K562 (cell line): Measurements from ENCODE around the gene SLC28A1. TPM values are rescaled to one million over a fixed set of nuclear protein-coding genes. Genes with fewer than 3 reads are reported as not detected.

ENCODE experiments used
- ATAC-seq: fragments of 200-7000 bp; cut with Tn5 transposase; 3 replicates; pipeline ENCODE4 v1.9.1; 2020; ENCODE audit warnings: moderate library complexity
- BruUV-seq: library from RNA; stranded (reverse); fragments of 400-500 nt; replicated peaks from 2 replicates; lab custom pipeline; 2021; lab: Mats Ljungman, UMichigan
- CTCF ChIA-PET: fragments of 300-600 bp; formaldehyde crosslinking; extraction: SDS; loops from one replicate; lab custom pipeline; 2021; ENCODE audit warnings: low intra/inter-chr PET ratio; lab: Yijun Ruan, JAX
- POLR2A ChIA-PET: fragments of 300-600, 350-650 bp; sonication (Branson Sonifier 250); formaldehyde crosslinking; extraction: SDS; loops from one replicate; lab custom pipeline; 2021; ENCODE audit warnings: antibody characterized with exemption, inconsistent platforms; lab: Yijun Ruan, JAX
- DNase-seq, 4 experiments: peaks; one replicate each; pipeline versions ENCODE4 v3.0.0 to v3.0.0-alpha.2; 2011 to 2018; ENCODE audit warnings: low spot score in 3 of 4, mixed read lengths in 3 of 4; ENCODE audit errors: extremely low read depth in 1 of 4
- FAIRE-seq: peaks from 2 replicates; lab custom pipeline; 2011; peaks lifted over from hg19 to GRCh38; lab: Jason Lieb, UNC
- H2AFZ ChIP-seq: 2 replicates; pipeline ENCODE4 v1.6.0; 2011; ENCODE audit warnings: low read depth, low read length, control low read depth, inconsistent platforms
- H3K27ac ChIP-seq: fragments of 200-600 bp; 3 replicates; pipeline ENCODE4 v1.8.0; 2011; ENCODE audit warnings: low read depth, mild to moderate bottlenecking, control low read depth, inconsistent platforms, low read length, moderate library complexity, mixed read lengths; ENCODE audit errors: extremely low read depth
- H3K27me3 ChIP-seq, 2 experiments: fragments of 300-600 bp in 1 of 2; 2 replicates in 1 of 2; 3 replicates in 1 of 2; pipeline versions ENCODE4 v1.6.0 to v1.8.0; 2011; ENCODE audit warnings: inconsistent platforms in 2 of 2, low read length in 2 of 2, mild to moderate bottlenecking in 1 of 2, mixed read lengths in 1 of 2, moderate library complexity in 1 of 2; ENCODE audit not compliant: control insufficient read depth in 2 of 2, insufficient read depth in 2 of 2
- H3K36me3 ChIP-seq: fragments of 300-600 bp; 3 replicates; pipeline ENCODE4 v1.8.0; 2011; ENCODE audit warnings: mild to moderate bottlenecking, low read length, inconsistent platforms; ENCODE audit not compliant: control insufficient read depth, insufficient read depth
- H3K4me1 ChIP-seq, 2 experiments: fragments of 200-600 bp in 1 of 2; replicated peaks in 1 of 2; 2 replicates in 1 of 2; 3 replicates in 1 of 2; pipeline versions ENCODE4 v1.5.1 to v1.8.0; 2011; ENCODE audit warnings: inconsistent platforms in 2 of 2, low read length in 2 of 2, mild to moderate bottlenecking in 1 of 2, mixed read lengths in 1 of 2, moderate library complexity in 1 of 2; ENCODE audit not compliant: control insufficient read depth in 2 of 2, insufficient read depth in 2 of 2
- H3K4me2 ChIP-seq: 2 replicates; pipeline ENCODE4 v1.6.1; 2011; ENCODE audit warnings: low read length, control low read depth, inconsistent platforms, mixed read lengths; ENCODE audit not compliant: insufficient read depth
- H3K4me3 ChIP-seq: fragments of 200-600 bp; sonication (generic), shearing (Covaris generic); 2 replicates; pipeline ENCODE4 v1.5.1; 2016; ENCODE audit warnings: control low read depth, inconsistent platforms
- H3K79me2 ChIP-seq: fragments of 200-600 bp; 3 replicates; pipeline ENCODE4 v1.8.0; 2011; ENCODE audit warnings: low read length, inconsistent platforms; ENCODE audit not compliant: control insufficient read depth, insufficient read depth
- H3K9ac ChIP-seq, 2 experiments: 2 replicates each; pipeline versions ENCODE4 v1.6.0 to v1.6.1; 2011; ENCODE audit warnings: low read depth in 2 of 2, low read length in 2 of 2, control low read depth in 1 of 2, inconsistent platforms in 1 of 2, mild to moderate bottlenecking in 1 of 2, mixed read lengths in 1 of 2; ENCODE audit not compliant: insufficient read depth in 1 of 2
- H3K9me1 ChIP-seq: one replicate; pipeline ENCODE4 v1.6.0; 2011; ENCODE audit warnings: inconsistent platforms, mild to moderate bottlenecking, low read length, moderate library complexity; ENCODE audit not compliant: control insufficient read depth, insufficient read depth
- H3K9me3 ChIP-seq: replicated peaks from 2 replicates; pipeline ENCODE4 v1.5.1; 2011; ENCODE audit warnings: low read depth, low read length, inconsistent platforms; ENCODE audit not compliant: control insufficient read depth, insufficient read depth
- H4K20me1 ChIP-seq: replicated peaks from 2 replicates; pipeline ENCODE4 v1.6.1; 2011; ENCODE audit warnings: low read length, inconsistent platforms, mixed read lengths; ENCODE audit not compliant: control insufficient read depth, insufficient read depth
- CXXC5 ChIP-seq: fragments of 250-450 bp; sonication (Bioruptor Pico); IDR thresholded peaks from 2 replicates; pipeline ENCODE4 v1.8.0; 2022; ENCODE audit warnings: inconsistent platforms, mild to moderate bottlenecking, moderate library complexity
- EP300 ChIP-seq: IDR thresholded peaks from 2 replicates; pipeline ENCODE4 v1.6.1; 2012; ENCODE audit warnings: low read length, improper control_type of control experiment
- FOS ChIP-seq: IDR thresholded peaks from 3 replicates; pipeline ENCODE4 v1.6.1; 2011; ENCODE audit not compliant: insufficient read length; ENCODE audit errors: extremely low read depth
- KHSRP ChIP-seq: fragments of 450-650 bp; IDR thresholded peaks from 2 replicates; pipeline ENCODE4 v1.6.1; 2017
- NFE2 ChIP-seq: IDR thresholded peaks from 2 replicates; pipeline ENCODE4 v1.6.1; 2014; ENCODE audit warnings: antibody characterized with exemption, low read depth
- PHF20 ChIP-seq: fragments of 450-650 bp; IDR thresholded peaks from 2 replicates; pipeline ENCODE4 v1.6.1; 2018; ENCODE audit not compliant: partially characterized antibody
- SIX5 ChIP-seq, 2 experiments: IDR thresholded peaks; 2 replicates each; pipeline ENCODE4 v1.6.1; 2011; ENCODE audit warnings: low read length in 2 of 2, borderline replicate concordance in 1 of 2, low read depth in 1 of 2, mild to moderate bottlenecking in 1 of 2, moderate library complexity in 1 of 2; ENCODE audit not compliant: insufficient read depth in 1 of 2
- TRIM28 ChIP-seq: fragments of 450-650 bp; IDR thresholded peaks from 2 replicates; pipeline ENCODE4 v1.6.1; 2017
- WGBS: fragments of 100-300 bp; shearing (Covaris generic); methylation state at CpG from one replicate; pipeline ENCODE4 v1.1.6; 2016; ENCODE audit warnings: low coverage, mixed read lengths; ENCODE audit not compliant: insufficient coverage; ENCODE audit errors: missing lambda C conversion rate; 5-methylcytosine and 5-hydroxymethylcytosine counted together
- in situ Hi-C: fragments of 300-500 bp; cut with MboI; formaldehyde crosslinking; loops from 4 replicates; pipeline ENCODE4 v1.15.0; 2018; ENCODE audit warnings: inconsistent platforms, mixed read lengths
- intact Hi-C: fragments of 100-400 bp; cut with micrococcal nuclease; formaldehyde crosslinking; loops from 2 replicates; pipeline ENCODE4 v1.14.2; 2022
- polyA plus RNA-seq, 8 experiments: library from polyadenylated mRNA; depleted of rRNA in 4 of 8; stranded (reverse) in 5 of 8; unstranded in 3 of 8; fragments of >200 nt; fragmentation: Nextera tagmentation in 2 of 8; fragmentation: Illumina TruSeq in 1 of 8; extraction: Ambion mirVana in 2 of 8; extraction: Trizol in 1 of 8; gene quantifications; 2 replicates each; pipeline versions ENCODE4 v1.2.1 to v1.2.3, GENCODE V29; 2011 to 2014; ENCODE audit warnings: inconsistent platforms in 1 of 8, missing spikeins in 1 of 8
- total RNA-seq, 7 experiments: library from RNA; depleted of rRNA in 6 of 7; stranded (reverse); fragments of >200 nt in 6 of 7; fragmentation: Illumina TruSeq in 2 of 7; extraction: Trizol in 2 of 7; gene quantifications; 2 replicates each; pipeline versions ENCODE4 v1.2.1 to v1.2.3, GENCODE V29; 2011 to 2021; ENCODE audit warnings: low replicate concordance in 1 of 7
- TF ChIP-seq, protein P1 (sequence below): fragments of 250-450 bp; sonication (Bioruptor Pico); IDR thresholded peaks from 2 replicates; pipeline ENCODE4 v1.9.0; 2021; ENCODE audit warnings: mild to moderate bottlenecking, inconsistent platforms
- TF ChIP-seq, protein P2 (sequence below): fragments of 150-350 bp; conservative IDR thresholded peaks from 2 replicates; pipeline ENCODE4 v1.6.1; 2014; ENCODE audit warnings: low read length
- TF ChIP-seq, protein P3 (sequence below): fragments of 250-450 bp; sonication (Bioruptor Pico); IDR thresholded peaks from 2 replicates; pipeline ENCODE4 v1.8.0; 2021; ENCODE audit warnings: borderline replicate concordance, mild to moderate bottlenecking, moderate library complexity; ENCODE audit not compliant: poor library complexity, severe bottlenecking
- TF ChIP-seq, protein P4 (sequence below): fragments of 250-450 bp; sonication (Bioruptor Pico); IDR thresholded peaks from 2 replicates; pipeline ENCODE4 v1.5.0; 2021; ENCODE audit warnings: mild to moderate bottlenecking, moderate library complexity
- TF ChIP-seq, protein P5 (sequence below): fragments of 450-650 bp; IDR thresholded peaks from 2 replicates; pipeline ENCODE4 v1.6.1; 2016; ENCODE audit warnings: missing biosample characterization, missing genetic modification characterization

SLC28A1 gene
- total and polyA plus RNA-seq, 9 of the 15 experiments (the other 6 are each of a cell fraction or from before 2014, with no cell fraction given): 0.04 TPM; not detected in 8

DNA sequence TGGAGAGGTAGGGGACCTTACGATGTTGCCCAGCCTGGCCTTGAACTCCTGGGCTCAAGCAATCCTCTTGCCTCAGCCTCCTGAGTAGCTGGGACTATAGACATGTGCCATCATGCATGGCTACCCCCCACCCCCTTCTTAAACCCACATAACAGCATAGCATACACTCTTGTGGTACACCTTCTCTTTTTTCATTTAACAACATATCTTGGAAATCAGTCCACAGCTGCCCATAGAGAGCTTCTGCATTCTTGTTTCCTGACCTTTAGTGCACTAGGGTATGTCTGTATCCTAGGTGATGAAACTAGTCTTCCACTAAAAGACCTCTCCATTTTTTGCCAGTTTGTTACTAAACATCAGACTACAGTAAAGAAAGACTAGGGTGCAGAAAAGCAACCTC, 33.0 kb downstream of the SLC28A1 start:
- no peak for DNase-seq
- Histone ChIP-seq H3K9ac (no peak overlapping the region), H3K4me1 (peaks cover 22 to 29% of the 10 kb centered on the region in 2 experiments), H3K36me3 (no peaks in the 10 kb centered on the region), H3K9me3 (no peaks in the 10 kb centered on the region), H4K20me1 (no peaks in the 10 kb centered on the region), H3K9me1 (no peaks in the 10 kb centered on the region), H2AFZ (no peak overlapping the region), H3K4me3 (no peak overlapping the region), H3K4me2 (no peak overlapping the region), H3K27ac (no peak overlapping the region), H3K27me3 (no peaks in the 10 kb centered on the region), H3K79me2 (no peaks in the 10 kb centered on the region)
- no peak for FAIRE-seq
- ChIA-PET CTCF (no interaction called here), POLR2A (interaction anchor here (0.6 to 1.3 kb wide), 3 partner anchors 11 to 296 kb away, joined by 3 to 5 read pairs (median 3); no protein-coding TSS in a partner anchor)
- in situ Hi-C loops (no loop called here), intact Hi-C loops (no loop called here)
- 8% methylated on average over 1 of the region's 1 CpG for WGBS
- ATAC-seq: no peak
- BruUV-seq: no TSS peak
- TF ChIP-seq SIX5 (IDR thresholded peaks at IDR 0.05; ENCODE audit: borderline replicate concordance in 1 of 2, insufficient read depth in 1 of 2, low read depth in 1 of 2, low read length in 2 of 2) (no peak), TRIM28 (no peak), PHF20 (no peak), CXXC5 (CRISPR knock-in tag) (no peak), EP300 (no peak), FOS (no peak), NFE2 (no peak), KHSRP (no peak)
- TF ChIP-seq, protein P1, sequence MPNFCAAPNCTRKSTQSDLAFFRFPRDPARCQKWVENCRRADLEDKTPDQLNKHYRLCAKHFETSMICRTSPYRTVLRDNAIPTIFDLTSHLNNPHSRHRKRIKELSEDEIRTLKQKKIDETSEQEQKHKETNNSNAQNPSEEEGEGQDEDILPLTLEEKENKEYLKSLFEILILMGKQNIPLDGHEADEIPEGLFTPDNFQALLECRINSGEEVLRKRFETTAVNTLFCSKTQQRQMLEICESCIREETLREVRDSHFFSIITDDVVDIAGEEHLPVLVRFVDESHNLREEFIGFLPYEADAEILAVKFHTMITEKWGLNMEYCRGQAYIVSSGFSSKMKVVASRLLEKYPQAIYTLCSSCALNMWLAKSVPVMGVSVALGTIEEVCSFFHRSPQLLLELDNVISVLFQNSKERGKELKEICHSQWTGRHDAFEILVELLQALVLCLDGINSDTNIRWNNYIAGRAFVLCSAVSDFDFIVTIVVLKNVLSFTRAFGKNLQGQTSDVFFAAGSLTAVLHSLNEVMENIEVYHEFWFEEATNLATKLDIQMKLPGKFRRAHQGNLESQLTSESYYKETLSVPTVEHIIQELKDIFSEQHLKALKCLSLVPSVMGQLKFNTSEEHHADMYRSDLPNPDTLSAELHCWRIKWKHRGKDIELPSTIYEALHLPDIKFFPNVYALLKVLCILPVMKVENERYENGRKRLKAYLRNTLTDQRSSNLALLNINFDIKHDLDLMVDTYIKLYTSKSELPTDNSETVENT: no peak
- TF ChIP-seq, protein P2, sequence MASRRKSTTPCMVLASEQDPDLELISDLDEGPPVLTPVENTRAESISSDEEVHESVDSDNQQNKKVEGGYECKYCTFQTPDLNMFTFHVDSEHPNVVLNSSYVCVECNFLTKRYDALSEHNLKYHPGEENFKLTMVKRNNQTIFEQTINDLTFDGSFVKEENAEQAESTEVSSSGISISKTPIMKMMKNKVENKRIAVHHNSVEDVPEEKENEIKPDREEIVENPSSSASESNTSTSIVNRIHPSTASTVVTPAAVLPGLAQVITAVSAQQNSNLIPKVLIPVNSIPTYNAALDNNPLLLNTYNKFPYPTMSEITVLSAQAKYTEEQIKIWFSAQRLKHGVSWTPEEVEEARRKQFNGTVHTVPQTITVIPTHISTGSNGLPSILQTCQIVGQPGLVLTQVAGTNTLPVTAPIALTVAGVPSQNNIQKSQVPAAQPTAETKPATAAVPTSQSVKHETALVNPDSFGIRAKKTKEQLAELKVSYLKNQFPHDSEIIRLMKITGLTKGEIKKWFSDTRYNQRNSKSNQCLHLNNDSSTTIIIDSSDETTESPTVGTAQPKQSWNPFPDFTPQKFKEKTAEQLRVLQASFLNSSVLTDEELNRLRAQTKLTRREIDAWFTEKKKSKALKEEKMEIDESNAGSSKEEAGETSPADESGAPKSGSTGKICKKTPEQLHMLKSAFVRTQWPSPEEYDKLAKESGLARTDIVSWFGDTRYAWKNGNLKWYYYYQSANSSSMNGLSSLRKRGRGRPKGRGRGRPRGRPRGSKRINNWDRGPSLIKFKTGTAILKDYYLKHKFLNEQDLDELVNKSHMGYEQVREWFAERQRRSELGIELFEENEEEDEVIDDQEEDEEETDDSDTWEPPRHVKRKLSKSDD: no peak
- TF ChIP-seq, protein P3, sequence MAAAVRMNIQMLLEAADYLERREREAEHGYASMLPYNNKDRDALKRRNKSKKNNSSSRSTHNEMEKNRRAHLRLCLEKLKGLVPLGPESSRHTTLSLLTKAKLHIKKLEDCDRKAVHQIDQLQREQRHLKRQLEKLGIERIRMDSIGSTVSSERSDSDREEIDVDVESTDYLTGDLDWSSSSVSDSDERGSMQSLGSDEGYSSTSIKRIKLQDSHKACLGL: no peak
- TF ChIP-seq, protein P4, sequence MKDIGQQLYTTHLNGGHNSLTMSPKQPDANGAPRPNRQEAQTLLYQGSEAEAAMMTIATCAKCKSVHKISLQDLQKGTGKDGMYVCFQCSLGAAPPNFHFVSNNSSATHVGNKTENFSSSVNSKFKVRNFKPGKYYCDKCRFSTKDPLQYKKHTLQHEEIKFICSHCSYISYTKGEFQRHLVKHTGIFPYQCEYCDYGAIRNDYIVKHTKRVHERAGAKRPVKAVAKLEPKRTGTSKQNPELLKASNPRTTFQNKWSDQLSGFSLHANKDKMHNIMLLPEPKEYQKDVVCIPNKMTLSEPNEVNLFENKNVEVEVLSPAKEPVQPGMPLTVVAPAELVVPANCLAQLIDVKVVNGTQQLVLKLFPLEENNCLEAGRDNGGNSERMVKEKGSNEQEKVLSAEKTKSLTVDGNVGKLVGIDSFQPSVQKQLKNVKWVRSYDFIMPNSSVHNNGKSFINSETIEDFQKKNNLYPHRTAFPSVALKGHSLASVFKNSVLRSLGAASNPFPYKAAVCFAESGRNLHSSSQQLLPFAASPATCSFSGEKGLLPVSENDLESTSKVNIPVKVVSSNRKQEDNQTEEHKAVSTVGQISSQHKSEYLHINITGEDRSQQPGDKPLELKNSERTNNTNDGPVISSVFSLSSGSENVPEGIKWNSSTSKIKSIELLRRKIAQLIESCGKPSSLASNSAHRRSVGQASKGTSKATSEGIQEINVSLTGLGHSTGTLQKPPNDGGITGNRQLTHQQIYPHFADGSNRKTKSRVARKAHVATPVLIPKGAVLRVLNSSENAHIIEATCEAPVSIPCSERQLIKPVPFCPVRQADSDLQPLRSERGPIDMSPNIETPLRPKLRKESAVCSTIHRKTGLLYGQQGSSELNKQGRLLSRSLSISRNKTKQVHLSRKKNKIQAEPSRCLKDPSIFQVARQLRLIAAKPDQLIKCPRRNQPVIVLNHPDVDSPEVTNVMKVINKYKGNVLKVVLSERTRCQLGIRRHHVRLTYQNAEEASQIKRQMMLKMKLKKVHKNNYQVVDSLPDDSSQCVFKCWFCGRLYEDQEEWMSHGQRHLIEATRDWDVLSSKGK (CRISPR knock-in tag): no peak
- TF ChIP-seq, protein P5, sequence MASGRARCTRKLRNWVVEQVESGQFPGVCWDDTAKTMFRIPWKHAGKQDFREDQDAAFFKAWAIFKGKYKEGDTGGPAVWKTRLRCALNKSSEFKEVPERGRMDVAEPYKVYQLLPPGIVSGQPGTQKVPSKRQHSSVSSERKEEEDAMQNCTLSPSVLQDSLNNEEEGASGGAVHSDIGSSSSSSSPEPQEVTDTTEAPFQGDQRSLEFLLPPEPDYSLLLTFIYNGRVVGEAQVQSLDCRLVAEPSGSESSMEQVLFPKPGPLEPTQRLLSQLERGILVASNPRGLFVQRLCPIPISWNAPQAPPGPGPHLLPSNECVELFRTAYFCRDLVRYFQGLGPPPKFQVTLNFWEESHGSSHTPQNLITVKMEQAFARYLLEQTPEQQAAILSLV: no peak
